ENCODE results near the gene TNFRSF9. TPM values are rescaled to one million over a fixed set of nuclear protein-coding genes. Genes with fewer than 3 reads are reported as not detected.

Gene TNFRSF9
- total and polyA plus RNA-seq, 8 donors: 0.08 to 1.4 (median 0.27) TPM; not detected in 3

GRCh38 chr1:7915826-7916500 lies 24.7 kb downstream of the TNFRSF9 start:
- TF ChIP-seq CTCF (IDR thresholded peaks at IDR 0.05): no peak
- no peak for DNase-seq
- no peak overlapping the region for H3K4me3 ChIP-seq
- WGBS, 2 donors: 53 to 65% methylated on average over 5 of the region's 5 CpGs
- no peaks in the 10 kb centered on the region for H3K4me1 ChIP-seq
- no peak overlapping the region for H3K27ac ChIP-seq
- ATAC-seq: no peak
- H3K36me3 ChIP-seq: no peaks in the 10 kb centered on the region
- no peak for FAIRE-seq
- H3K9me3 ChIP-seq: no peaks in the 10 kb centered on the region
- intact Hi-C loops (cut with DNase I): no loop called here
- no peaks in the 10 kb centered on the region for H3K27me3 ChIP-seq

- DNase-seq: no peak
- H3K27me3 ChIP-seq: no peaks in the 10 kb centered on the region
- no peaks in the 10 kb centered on the region for H3K4me1 ChIP-seq
- H3K27ac ChIP-seq: no peak overlapping the region
- no peak for ATAC-seq
- FAIRE-seq: no peak
- no peak for TF ChIP-seq CTCF (IDR thresholded peaks at IDR 0.05)
- no peak overlapping the region for H3K4me3 ChIP-seq
- 45 to 51% methylated on average over 18 of the region's 18 CpGs for WGBS, 2 donors
- no peaks in the 10 kb centered on the region for H3K9me3 ChIP-seq
- no peaks in the 10 kb centered on the region for H3K36me3 ChIP-seq
- intact Hi-C loops (cut with DNase I): no loop called here
These were observed 27.7 kb downstream of the TNFRSF9 start for GRCh38 chr1:7912743-7913557.

- no peak for FAIRE-seq
- 73 to 84% methylated on average over 3 of the region's 3 CpGs for WGBS, 2 donors
- no peaks in the 10 kb centered on the region for H3K4me1 ChIP-seq
- H3K9me3 ChIP-seq: no peaks in the 10 kb centered on the region
- no peak for DNase-seq
- no peak overlapping the region for H3K27ac ChIP-seq
- intact Hi-C loops (cut with DNase I): no loop called here
- no peaks in the 10 kb centered on the region for H3K36me3 ChIP-seq
- no peak overlapping the region for H3K4me3 ChIP-seq
- TF ChIP-seq CTCF (IDR thresholded peaks at IDR 0.05): no peak
- no peak for ATAC-seq
- no peaks in the 10 kb centered on the region for H3K27me3 ChIP-seq
These were observed 28.5 kb downstream of the TNFRSF9 start for GRCh38 chr1:7912145-7912544.

- FAIRE-seq (no peak), ATAC-seq (no peak), DNase-seq (no peak)
- Histone ChIP-seq H3K4me3 (no peak overlapping the region), H3K27ac (no peak overlapping the region), H3K4me1 (no peaks in the 10 kb centered on the region), H3K36me3 (no peaks in the 10 kb centered on the region), H3K27me3 (no peaks in the 10 kb centered on the region), H3K9me3 (no peaks in the 10 kb centered on the region)
- WGBS, 2 donors: 64 to 65% methylated on average over 12 of the region's 12 CpGs
- intact Hi-C loops (cut with DNase I): loop anchor here in 1 of 3 donors (5.0 kb wide), 1 partner anchor 238 kb away; no protein-coding TSS in a partner anchor
- TF ChIP-seq CTCF (IDR thresholded peaks at IDR 0.05): no peak
These were observed 35.4 kb downstream of the TNFRSF9 start for GRCh38 chr1:7905262-7905661.

Data from pancreas (tissue), 10 donors.